ENCODE data around the gene TMEM45A. TPM values are rescaled to one million over a fixed set of nuclear protein-coding genes. Genes with fewer than 3 reads are reported as not detected.
A peak's percentile ranks its signal among the peaks of the same experiment; 100 is the strongest.

The TMEM45A gene
- total RNA-seq, 4 donors from 2014 or later, result 1.8 to 25.1 (median 5.1) TPM

- H3K36me3 ChIP-seq, result no peaks in the 10 kb centered on the region
- intact Hi-C loops (cut with DNase I), result no loop called here
- WGBS, 2 donors, result 69 to 80% methylated on average over 6 of the region's 6 CpGs
- no peaks in the 10 kb centered on the region for H3K9me3 ChIP-seq
- H3K4me1 ChIP-seq, result no peaks in the 10 kb centered on the region
- no peak overlapping the region for H3K27ac ChIP-seq
- no peak overlapping the region for H3K4me3 ChIP-seq
- TF ChIP-seq POLR2A (IDR thresholded peaks at IDR 0.05), result no peak
- TF ChIP-seq CTCF (IDR thresholded peaks at IDR 0.05), result no peak
- DNase-seq, result no peak
- no peaks in the 10 kb centered on the region for H3K27me3 ChIP-seq
These were observed 24.9 kb downstream of the TMEM45A start for GRCh38 chr3:100517276-100517675.

- Histone ChIP-seq H3K9me3 (no peaks in the 10 kb centered on the region), H3K36me3 (no peaks in the 10 kb centered on the region), H3K27ac (no peak overlapping the region), H3K4me1 (no peaks in the 10 kb centered on the region), H3K27me3 (no peaks in the 10 kb centered on the region), H3K4me3 (no peak overlapping the region)
- intact Hi-C loops (cut with DNase I), result no loop called here
- no peak for DNase-seq
- TF ChIP-seq CTCF (IDR thresholded peaks at IDR 0.05) (no peak), POLR2A (IDR thresholded peaks at IDR 0.05) (no peak)
These were observed 25.8 kb downstream of the TMEM45A start for GRCh38 chr3:100518244-100518643.

GRCh38 chr3:100518983-100519382 is 26.6 kb downstream of the TMEM45A start:
- Histone ChIP-seq H3K4me1 (no peaks in the 10 kb centered on the region), H3K27me3 (no peaks in the 10 kb centered on the region), H3K36me3 (no peaks in the 10 kb centered on the region), H3K27ac (no peak overlapping the region), H3K4me3 (no peak overlapping the region), H3K9me3 (no peaks in the 10 kb centered on the region)
- DNase-seq, result no peak
- TF ChIP-seq POLR2A (IDR thresholded peaks at IDR 0.05), result no peak
- no peak for TF ChIP-seq CTCF (IDR thresholded peaks at IDR 0.05)
- WGBS, 2 donors, result 56 to 59% methylated on average over 4 of the region's 4 CpGs
- intact Hi-C loops (cut with DNase I), result no loop called here

GRCh38 chr3:100521439-100521845 is 29.0 kb downstream of the TMEM45A start:
- intact Hi-C loops (cut with DNase I), result no loop called here
- TF ChIP-seq POLR2A (IDR thresholded peaks at IDR 0.05) (no peak), CTCF (IDR thresholded peaks at IDR 0.05) (no peak)
- WGBS, 2 donors, result 53 to 74% methylated on average over 4 to 10 of the region's 10 CpGs

GRCh38 chr3:100522125-100522524 is 29.7 kb downstream of the TMEM45A start:
- no peak for DNase-seq
- Histone ChIP-seq H3K9me3 (no peaks in the 10 kb centered on the region), H3K4me1 (peaks cover 0 to 21% (median 8%) of the 10 kb centered on the region in 3 donors), H3K36me3 (no peaks in the 10 kb centered on the region), H3K27me3 (no peaks in the 10 kb centered on the region), H3K4me3 (no peak overlapping the region), H3K27ac (peak overlapping the region in 1 of 4 donors; percentile 6)
- WGBS, 2 donors, result 81 to 98% methylated on average over 3 of the region's 3 CpGs
- intact Hi-C loops (cut with DNase I), result no loop called here
- TF ChIP-seq POLR2A (IDR thresholded peaks at IDR 0.05) (no peak), CTCF (IDR thresholded peaks at IDR 0.05) (no peak)

More at GRCh38 chr3:100521439-100521845, 29.0 kb downstream of the TMEM45A start:
- Histone ChIP-seq H3K36me3 (no peaks in the 10 kb centered on the region), H3K4me1 (peaks cover 0 to 14% (median 8%) of the 10 kb centered on the region in 3 donors), H3K27me3 (no peaks in the 10 kb centered on the region), H3K4me3 (no peak overlapping the region), H3K27ac (peak overlapping the region in 1 of 4 donors; percentile 6), H3K9me3 (no peaks in the 10 kb centered on the region)
- no peak for DNase-seq
